ENCODE measurements around the gene ITIH2. TPM values are rescaled to one million over a fixed set of nuclear protein-coding genes. Genes with fewer than 3 reads are reported as not detected.
"Not testable (repeated sequence)": the region's sequence is repeated elsewhere in the genome, so short reads cannot be mapped to it uniquely, and the experiment has no call there.

ITIH2 gene
- total RNA-seq, 2 donors from 2014 or later = not detected

DNA sequence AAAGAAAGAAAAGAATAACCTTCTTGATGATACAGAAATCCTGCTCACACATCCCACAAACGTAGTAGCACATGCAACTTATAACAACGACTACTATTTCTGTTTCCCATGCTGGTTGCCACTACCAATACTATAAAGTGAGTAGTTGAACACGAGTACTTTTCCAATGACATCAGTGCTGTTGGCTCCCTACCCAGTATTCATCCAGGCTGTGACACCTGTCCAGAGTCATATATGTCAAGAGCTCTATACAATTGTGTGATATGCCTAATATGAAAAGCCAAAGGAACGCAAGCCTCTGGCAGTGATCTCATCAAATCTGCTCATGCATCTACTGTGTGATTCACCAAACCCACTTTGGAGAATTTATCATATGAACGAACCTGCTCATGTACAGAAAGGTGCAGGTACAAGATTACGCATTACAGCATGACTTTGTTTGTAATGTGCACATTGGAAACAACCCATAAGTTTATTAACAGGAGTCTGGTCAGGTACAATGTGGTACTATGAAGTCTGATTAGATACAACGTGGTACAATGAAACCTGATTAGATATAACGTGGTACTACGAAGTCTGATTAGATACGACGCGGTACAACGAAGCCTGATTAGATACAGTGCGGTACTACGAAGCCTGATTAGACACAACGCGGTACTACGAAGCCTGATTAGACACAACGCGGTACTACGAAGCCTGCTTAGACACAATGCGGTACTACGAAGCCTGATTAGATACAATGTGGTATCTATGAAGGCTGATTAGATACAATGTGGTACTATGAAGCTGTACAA, 30.6 kb upstream of the ITIH2 start:
- Histone ChIP-seq H3K4me1 (ENCODE audit: control insufficient read depth, insufficient read depth, low read length) (no peaks in the 10 kb centered on the region), H3K9ac (ENCODE audit: extremely low read depth, low read length, poor library complexity, severe bottlenecking) (no peak overlapping the region), H3K27ac (ENCODE audit: low read depth, low read length) (no peak overlapping the region), H3K4me3 (ENCODE audit: low read length) (no peak overlapping the region), H3K36me3 (ENCODE audit: control insufficient read depth, insufficient read depth, low read length) (no peaks in the 10 kb centered on the region), H3K9me3 (ENCODE audit: control insufficient read depth, low read length) (no peaks in the 10 kb centered on the region), H3K27me3 (ENCODE audit: control insufficient read depth, insufficient read depth, low read length, poor library complexity, severe bottlenecking) (peaks cover 15% of the 10 kb centered on the region)
- peaks cover 66% of the 10 kb centered on the region for H3K27me3 Mint-ChIP-seq (ENCODE audit: insufficient read depth)
- H3K36me3 Mint-ChIP-seq (ENCODE audit: low read depth) = no peaks in the 10 kb centered on the region
- H3K4me3 Mint-ChIP-seq = no peak overlapping the region
- peaks cover 11% of the 10 kb centered on the region for H3K4me1 Mint-ChIP-seq
- TF ChIP-seq, protein P1, sequence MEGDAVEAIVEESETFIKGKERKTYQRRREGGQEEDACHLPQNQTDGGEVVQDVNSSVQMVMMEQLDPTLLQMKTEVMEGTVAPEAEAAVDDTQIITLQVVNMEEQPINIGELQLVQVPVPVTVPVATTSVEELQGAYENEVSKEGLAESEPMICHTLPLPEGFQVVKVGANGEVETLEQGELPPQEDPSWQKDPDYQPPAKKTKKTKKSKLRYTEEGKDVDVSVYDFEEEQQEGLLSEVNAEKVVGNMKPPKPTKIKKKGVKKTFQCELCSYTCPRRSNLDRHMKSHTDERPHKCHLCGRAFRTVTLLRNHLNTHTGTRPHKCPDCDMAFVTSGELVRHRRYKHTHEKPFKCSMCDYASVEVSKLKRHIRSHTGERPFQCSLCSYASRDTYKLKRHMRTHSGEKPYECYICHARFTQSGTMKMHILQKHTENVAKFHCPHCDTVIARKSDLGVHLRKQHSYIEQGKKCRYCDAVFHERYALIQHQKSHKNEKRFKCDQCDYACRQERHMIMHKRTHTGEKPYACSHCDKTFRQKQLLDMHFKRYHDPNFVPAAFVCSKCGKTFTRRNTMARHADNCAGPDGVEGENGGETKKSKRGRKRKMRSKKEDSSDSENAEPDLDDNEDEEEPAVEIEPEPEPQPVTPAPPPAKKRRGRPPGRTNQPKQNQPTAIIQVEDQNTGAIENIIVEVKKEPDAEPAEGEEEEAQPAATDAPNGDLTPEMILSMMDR (conservative IDR thresholded peaks at IDR 0.05) = no peak
- H3K27ac Mint-ChIP-seq = no peak overlapping the region
- WGBS, 2 experiments (ENCODE audit: insufficient coverage in 1 of 2, insufficient read length in 1 of 2) = 91 to 93% methylated on average over 22 to 23 of the region's 23 CpGs
- DNase-seq = no peak
- H3K9me3 Mint-ChIP-seq = no peaks in the 10 kb centered on the region

DNA sequence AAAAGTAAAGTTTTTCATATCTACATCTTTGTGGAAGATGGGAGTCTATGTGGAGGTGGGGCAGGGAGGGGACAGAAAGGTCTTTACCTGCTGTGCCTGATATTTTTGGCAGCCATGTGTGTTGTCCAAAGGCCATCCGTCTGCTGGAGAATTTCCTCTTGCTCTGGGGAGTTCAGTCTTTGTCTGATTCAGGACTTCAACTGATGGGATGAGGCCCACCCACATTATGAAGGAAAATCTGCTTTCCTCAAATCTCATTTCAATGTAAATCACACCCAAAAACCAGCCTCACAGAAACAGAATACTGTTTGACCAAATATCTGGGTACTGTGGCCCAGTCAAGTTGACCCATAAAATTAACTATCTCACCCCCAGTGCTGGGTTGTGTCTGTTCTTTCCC, 23.9 kb upstream of the ITIH2 start:
- Histone ChIP-seq H3K9me3 (ENCODE audit: control insufficient read depth, low read length) (peaks cover 8% of the 10 kb centered on the region), H3K4me3 (ENCODE audit: low read length) (no peak overlapping the region), H3K27ac (ENCODE audit: low read depth, low read length) (no peak overlapping the region), H3K4me1 (ENCODE audit: control insufficient read depth, insufficient read depth, low read length) (no peaks in the 10 kb centered on the region), H3K9ac (ENCODE audit: extremely low read depth, low read length, poor library complexity, severe bottlenecking) (no peak overlapping the region), H3K27me3 (ENCODE audit: control insufficient read depth, insufficient read depth, low read length, poor library complexity, severe bottlenecking) (no peaks in the 10 kb centered on the region), H3K36me3 (ENCODE audit: control insufficient read depth, insufficient read depth, low read length) (no peaks in the 10 kb centered on the region)
- no peak overlapping the region for H3K4me3 Mint-ChIP-seq
- 80 to 88% methylated on average over 1 of the region's 1 CpG for WGBS, 2 experiments (ENCODE audit: insufficient coverage in 1 of 2, insufficient read length in 1 of 2)
- TF ChIP-seq, protein P1 (conservative IDR thresholded peaks at IDR 0.05) = no peak
- peaks cover 5% of the 10 kb centered on the region for H3K9me3 Mint-ChIP-seq
- peaks cover 1% of the 10 kb centered on the region for H3K4me1 Mint-ChIP-seq
- no peak for DNase-seq
- peaks cover 32% of the 10 kb centered on the region for H3K27me3 Mint-ChIP-seq (ENCODE audit: insufficient read depth)
- H3K36me3 Mint-ChIP-seq (ENCODE audit: low read depth) = no peaks in the 10 kb centered on the region
- no peak overlapping the region for H3K27ac Mint-ChIP-seq

DNA sequence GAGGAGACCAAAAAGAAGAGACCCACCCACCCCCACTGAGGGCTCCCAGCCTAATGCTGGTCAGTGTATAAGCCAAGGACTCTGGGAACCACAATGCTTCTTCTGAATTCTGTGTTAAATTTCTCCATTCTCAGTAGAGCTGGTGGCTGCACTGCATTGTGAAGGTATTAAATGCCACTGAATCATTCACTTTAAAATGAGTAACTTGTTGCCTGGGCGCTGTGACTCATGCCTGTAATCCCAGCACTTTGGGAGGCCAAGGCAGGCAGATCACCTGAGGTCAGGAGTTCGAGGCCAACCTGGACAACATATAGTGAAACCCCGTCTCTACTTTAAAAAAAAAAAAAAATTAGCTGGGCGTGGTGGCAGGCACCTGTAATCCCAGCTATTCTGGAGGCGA, 23.0 kb upstream of the ITIH2 start:
- H3K27me3 Mint-ChIP-seq (ENCODE audit: insufficient read depth) = peaks cover 31% of the 10 kb centered on the region
- not testable (repeated sequence) for H3K27ac Mint-ChIP-seq; H3K4me1 ChIP-seq (ENCODE audit: control insufficient read depth, insufficient read depth, low read length); H3K36me3 Mint-ChIP-seq (ENCODE audit: low read depth); H3K9me3 ChIP-seq (ENCODE audit: control insufficient read depth, low read length); H3K9ac ChIP-seq (ENCODE audit: extremely low read depth, low read length, poor library complexity, severe bottlenecking); H3K9me3 Mint-ChIP-seq; H3K4me3 Mint-ChIP-seq; H3K27me3 ChIP-seq (ENCODE audit: control insufficient read depth, insufficient read depth, low read length, poor library complexity, severe bottlenecking); DNase-seq; H3K4me1 Mint-ChIP-seq; H3K4me3 ChIP-seq (ENCODE audit: low read length); H3K36me3 ChIP-seq (ENCODE audit: control insufficient read depth, insufficient read depth, low read length); H3K27ac ChIP-seq (ENCODE audit: low read depth, low read length)
- 93 to 94% methylated on average over 2 to 5 of the region's 5 CpGs for WGBS, 2 experiments (ENCODE audit: insufficient coverage in 1 of 2, insufficient read length in 1 of 2)
